ENCODE measurements around the gene RDH13.
"Not testable (repeated sequence)": the region's sequence is repeated elsewhere in the genome, so short reads cannot be mapped to it uniquely, and the experiment has no call there.

The RDH13 gene

GRCh38 chr19:55042688-55043087 is 20.3 kb downstream of the RDH13 start:
- no peak for DNase-seq

GRCh38 chr19:55042344-55042678 is 20.6 kb downstream of the RDH13 start:
- no peak for DNase-seq

DNA sequence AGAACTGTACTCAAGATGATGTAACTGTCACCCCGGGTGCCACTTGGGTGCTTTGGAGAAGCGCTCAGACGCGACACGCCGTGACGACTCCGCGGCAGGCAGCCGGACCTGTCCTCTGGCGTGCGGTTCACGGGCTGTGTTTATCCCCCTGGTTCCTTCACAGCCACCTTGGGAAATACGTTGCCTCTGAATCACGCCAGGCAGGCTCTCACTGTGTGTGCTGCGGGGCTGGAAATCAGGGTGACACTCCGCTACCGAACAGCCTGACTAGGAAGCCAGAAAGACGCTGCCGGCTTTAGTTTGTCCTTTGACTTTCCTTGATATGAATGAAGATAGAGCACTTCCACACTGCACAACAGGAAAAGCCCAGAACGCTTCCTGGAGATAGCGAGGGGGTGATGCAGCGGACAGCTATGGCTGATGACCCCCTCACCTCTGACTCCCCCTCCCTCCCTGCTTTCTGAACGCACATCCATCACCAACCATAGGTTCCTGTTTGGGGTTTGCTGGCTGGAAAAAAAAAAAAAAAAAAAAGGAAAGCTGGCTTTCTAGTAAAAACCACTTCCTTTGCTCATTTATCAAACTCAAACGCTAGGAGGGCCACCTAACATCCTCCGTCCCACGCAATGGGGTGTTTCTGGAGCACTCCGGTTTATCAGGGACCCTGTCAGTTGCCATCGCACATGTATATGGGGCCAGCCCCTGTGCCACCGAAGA is 21.2 kb downstream of the RDH13 start:
- DNase-seq, result no peak

DNA sequence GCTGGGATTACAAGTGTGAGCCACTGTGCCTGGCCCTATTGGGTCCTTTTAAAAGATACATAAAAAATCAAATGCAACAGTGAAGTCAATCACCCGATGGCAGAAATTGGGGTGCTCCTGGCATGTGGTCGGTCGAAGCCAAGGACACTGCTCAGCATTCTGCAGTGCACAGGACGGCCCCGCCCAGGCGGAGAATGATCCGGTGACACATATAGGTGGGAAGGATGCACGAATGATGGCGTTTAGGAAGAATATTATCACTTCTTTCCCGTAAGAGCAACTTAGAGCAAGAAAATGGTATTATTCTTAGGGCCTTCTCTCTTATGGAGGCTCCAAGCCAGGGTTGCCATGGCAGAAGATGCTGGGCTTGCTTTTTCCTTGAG is 21.7 kb downstream of the RDH13 start:
- DNase-seq, result no peak

GRCh38 chr19:55040654-55041053 is 22.3 kb downstream of the RDH13 start:
- not testable (repeated sequence) for DNase-seq

DNA sequence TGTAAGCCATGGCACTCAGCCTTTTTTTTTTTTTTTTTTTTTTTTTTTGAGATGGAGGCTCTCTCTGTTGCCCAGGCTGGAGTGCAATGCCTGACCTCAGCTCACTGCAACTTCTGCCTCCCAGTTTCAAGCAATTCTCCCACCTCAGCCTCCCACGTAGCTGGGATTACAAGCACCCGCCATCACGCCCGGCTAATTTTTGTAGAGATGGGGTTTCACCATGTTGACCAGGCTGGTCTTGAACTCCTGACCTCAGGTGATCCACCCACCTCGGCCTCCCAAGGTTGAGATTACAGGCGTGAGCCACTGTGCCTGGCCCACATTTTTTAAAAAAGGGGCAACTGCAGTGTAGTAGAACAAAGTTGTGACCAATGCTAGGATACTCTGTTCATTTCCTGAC is 25.3 kb downstream of the RDH13 start:
- DNase-seq, result not testable (repeated sequence)

DNA sequence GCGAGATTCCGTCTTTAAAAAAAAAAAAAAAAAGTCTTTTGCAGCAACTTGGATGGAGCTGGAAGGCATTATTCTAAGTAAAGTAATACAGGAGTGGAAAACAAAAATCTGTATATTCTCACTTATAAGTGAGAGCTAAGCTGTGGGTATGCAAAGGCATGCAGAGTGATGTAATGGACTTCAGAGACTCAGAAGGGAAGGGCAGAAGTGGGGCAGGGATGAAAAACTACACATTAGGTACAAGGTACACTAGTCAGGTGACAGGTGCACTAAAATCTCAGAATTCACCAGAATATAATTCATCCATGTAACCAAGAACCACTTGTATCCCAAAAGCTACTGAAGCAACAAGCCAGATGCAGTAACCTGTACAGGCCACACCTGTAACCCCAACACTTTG is 26.9 kb downstream of the RDH13 start:
- DNase-seq, result no peak

- DNase-seq, result no peak
These were observed 28.2 kb downstream of the RDH13 start for GRCh38 chr19:55034751-55035150.

GRCh38 chr19:55032976-55033643 is 29.8 kb downstream of the RDH13 start:
- not testable (repeated sequence) for DNase-seq

DNA sequence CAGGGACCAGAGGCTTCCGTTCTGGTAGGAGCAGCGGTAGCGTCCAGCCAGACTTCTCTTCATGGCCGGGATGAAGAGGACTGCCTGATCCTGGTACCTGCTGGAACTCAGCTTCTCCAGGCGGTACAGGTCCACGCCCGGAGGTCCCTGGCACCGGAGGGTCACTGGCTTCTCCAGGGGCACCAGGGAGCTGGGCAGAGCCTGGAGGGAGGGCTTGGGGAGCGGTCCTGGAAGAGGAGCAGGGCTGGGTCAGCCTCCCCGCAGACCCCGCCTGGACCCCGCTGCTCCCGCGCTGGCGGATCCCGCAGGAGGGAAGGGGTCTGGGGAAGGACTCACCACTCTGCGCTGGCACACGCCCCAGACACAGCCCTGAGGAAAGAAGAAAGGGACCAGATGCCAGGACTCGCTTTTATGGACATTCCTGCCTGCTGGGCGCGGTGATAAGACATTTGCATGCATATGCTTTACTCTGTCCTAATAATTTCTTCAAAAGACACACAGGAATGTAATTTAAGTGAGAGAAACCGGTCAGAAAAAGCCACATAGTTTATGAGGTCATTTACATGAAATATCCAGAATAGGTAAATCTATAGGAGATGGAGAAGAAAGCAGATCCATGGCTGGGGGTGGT is 30.7 kb downstream of the RDH13 start:
- no peak for DNase-seq

DNA sequence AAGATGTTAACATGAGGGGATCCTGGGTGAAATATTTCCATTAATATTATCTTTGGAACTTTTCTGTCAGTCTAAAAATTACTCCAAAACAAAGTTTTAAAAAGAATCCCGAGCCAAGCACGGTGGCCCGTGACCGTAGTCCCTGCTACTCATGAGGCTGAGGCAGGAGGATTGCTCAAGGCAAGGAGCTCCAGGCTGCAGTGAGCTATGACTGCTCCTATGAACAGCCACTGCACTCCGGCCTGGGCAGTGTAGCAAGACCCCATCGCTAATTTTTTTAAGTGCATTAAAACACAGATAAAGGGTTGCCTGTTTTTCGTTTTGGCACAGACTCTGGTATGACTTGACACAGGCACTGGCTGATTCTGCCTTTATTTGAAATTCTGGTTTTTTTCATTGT is 31.8 kb downstream of the RDH13 start:
- DNase-seq, result no peak

DNA sequence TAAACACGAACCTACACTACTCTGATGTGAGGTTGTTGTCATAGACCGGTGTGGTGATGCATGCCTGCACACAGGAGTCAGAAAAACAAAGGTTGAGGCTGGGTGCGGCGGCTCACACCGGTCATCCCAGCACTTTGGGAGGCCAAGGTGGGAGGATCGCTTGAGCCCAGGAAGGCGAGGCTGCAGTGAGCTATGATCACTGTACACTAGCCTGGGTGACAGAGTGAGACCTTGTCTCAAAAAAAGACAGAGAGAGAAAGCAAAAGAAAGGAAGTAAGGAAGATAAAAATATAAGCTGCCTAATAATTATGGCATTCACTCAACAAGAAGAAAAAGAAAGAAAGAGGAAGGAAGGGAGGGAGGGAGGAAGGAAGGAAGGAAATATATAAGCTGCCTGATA is 34.2 kb downstream of the RDH13 start:
- DNase-seq, result no peak

GRCh38 chr19:55027472-55028337 is 35.2 kb downstream of the RDH13 start:
- DNase-seq, result no peak

- not testable (repeated sequence) for DNase-seq
These were observed 35.8 kb downstream of the RDH13 start for GRCh38 chr19:55027140-55027471.

- DNase-seq, result no peak
These were observed 38.8 kb downstream of the RDH13 start for GRCh38 chr19:55024111-55024510.

DNA sequence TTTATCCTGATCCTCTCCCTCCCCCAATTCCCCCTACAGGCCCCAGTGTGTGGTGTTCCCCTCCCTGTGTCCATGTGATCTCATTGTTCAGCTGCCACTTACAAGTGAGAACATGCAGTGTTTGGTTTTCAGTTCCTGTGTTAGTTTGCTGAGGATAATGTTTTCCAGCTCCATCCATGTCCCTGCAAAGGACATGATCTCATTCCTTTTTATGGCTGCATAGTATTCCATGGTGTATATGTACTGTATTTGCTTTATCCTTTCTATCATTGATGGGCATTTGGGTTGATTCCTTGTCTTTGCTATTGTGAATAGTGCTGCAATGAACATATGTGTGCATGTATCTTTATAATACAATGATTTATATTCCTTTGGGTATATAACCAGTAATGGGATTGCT is 42.6 kb downstream of the RDH13 start:
- DNase-seq, result not testable (repeated sequence)

DNA sequence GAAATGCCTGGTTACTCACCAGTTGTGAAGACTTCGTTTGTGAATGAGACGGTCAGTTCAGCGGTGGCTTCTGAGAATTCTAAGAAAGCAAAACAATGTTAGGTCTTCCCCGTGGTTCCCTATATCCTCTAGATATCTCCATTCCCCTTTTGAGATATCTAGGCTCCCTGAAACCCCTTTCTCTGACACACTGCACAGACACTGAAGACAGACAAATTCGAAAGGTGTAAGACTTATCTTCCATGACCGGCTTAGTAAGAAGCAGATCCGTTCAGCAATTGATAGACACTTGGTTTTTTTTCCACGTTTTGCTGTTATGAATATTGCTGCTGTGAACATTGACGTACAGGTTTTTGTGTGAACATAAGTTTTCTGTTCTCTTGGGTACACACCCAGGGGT is 44.3 kb downstream of the RDH13 start:
- DNase-seq, result no peak

- DNase-seq, result no peak
These were observed 44.7 kb downstream of the RDH13 start for GRCh38 chr19:55018216-55018615.

- no peak for DNase-seq
These were observed 46.9 kb downstream of the RDH13 start for GRCh38 chr19:55016017-55016416.

DNA sequence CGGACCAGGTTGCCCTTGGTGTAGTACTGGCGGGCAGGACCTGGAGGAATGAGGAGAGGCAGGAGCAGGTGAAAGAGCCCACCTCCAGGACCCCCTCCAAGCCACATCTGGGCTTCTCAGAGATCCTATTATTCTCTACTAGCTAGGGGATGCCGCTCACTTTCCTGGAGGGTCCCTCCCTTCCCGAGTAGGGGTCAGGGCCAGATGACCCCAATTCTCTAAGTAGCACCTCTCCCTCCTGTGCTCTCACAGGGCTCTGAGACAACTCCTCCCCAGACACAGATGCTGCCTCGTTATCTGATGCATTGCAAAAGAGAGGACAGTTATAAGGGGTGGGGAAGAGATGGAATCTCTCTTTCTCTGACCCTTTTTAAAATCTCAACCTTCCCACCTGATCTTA is 47.8 kb downstream of the RDH13 start:
- no peak for DNase-seq

DNA sequence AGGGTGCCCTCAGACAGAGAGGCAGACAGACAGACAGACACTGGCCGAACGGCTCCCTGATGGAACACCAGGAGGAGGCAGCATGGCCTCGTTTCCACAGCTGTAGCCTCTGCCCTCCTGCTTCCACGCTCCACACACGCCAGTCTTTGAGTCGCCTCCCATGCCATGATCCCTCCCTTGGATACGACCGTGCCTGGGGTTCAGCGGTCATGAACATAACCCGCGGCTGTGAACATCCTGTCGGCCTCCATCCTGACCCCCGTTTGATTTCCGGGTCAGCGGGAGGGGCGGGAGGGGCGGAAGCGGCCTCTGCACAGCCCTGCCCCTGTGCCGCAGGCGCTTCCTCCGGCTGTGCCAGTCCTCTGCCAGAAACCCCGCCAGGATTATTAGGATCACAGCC is 48.2 kb downstream of the RDH13 start:
- no peak for DNase-seq

GRCh38 chr19:55013596-55013995 is 49.4 kb downstream of the RDH13 start:
- DNase-seq, result no peak

DNA sequence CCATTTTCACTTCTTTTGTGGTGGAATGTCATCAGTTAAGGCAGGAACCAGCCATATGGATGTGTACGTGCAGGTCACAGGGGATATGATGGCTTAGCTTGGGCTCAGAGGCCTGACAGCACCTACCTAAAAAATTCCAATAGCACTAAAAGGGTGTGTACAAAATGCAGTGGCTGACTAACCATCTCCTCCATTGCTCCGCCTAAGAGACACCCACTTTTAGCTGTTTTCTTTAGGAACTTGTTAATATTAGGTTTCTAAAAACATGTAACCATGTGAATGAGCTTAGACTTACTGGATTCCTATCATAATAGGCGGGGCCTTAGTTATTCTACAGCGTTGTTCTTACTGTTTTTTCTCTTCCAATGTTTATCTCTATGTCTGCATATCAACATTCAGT is 50.6 kb downstream of the RDH13 start:
- DNase-seq, result no peak

- DNase-seq, result not testable (repeated sequence)
These were observed 52.4 kb downstream of the RDH13 start for GRCh38 chr19:55010561-55010960.
